ENCODE results near the gene TTBK1.

- no peak for TF ChIP-seq GATA1 (IDR thresholded peaks at IDR 0.05; ENCODE audit: low read depth, low read length)
- no peak for TF ChIP-seq POLR2A (IDR thresholded peaks at IDR 0.05; ENCODE audit: low read length)
Measured at GRCh38 chr6:43294536-43294935, 51.3 kb downstream of the TTBK1 start.
